Left ventricle myocardium inferior (tissue), 1 donor: ENCODE results near the gene NR1H4. TPM values are rescaled to one million over a fixed set of nuclear protein-coding genes. Genes with fewer than 3 reads are reported as not detected.

Source experiments
- DNase-seq: peaks from one replicate; pipeline ENCODE4 v3.0.0-alpha.2; 2020
- H3K27ac ChIP-seq: fragments of 200-600 bp; replicated peaks from 2 replicates; pipeline ENCODE4 v1.8.0; 2021
- H3K27me3 ChIP-seq: fragments of 200-600 bp; 2 replicates; pipeline ENCODE4 v1.8.0; 2021; ENCODE audit warnings: low read depth
- H3K36me3 ChIP-seq: fragments of 200-600 bp; 2 replicates; pipeline ENCODE4 v1.8.0; 2021
- H3K4me1 ChIP-seq: fragments of 200-600 bp; 2 replicates; pipeline ENCODE4 v1.8.0; 2021
- H3K4me3 ChIP-seq: fragments of 200-600 bp; 2 replicates; pipeline ENCODE4 v1.8.0; 2021; ENCODE audit warnings: mild to moderate bottlenecking, moderate library complexity
- H3K9me3 ChIP-seq: fragments of 200-600 bp; replicated peaks from 2 replicates; pipeline ENCODE4 v1.8.0; 2021
- intact Hi-C: fragments of 100-400 bp; cut with micrococcal nuclease; formaldehyde crosslinking; loops from one replicate; pipeline ENCODE4 v1.11.0; 2022
- total RNA-seq: library from RNA; stranded (reverse); fragmentation: NEBNext Ultra II Directional; extraction: Animal tissue kit (Norgen Biotek cat#: 25700); gene quantifications from one replicate; pipeline ENCODE4 v1.2.1, GENCODE V29; 2021
- TF ChIP-seq, protein P1 (sequence below): fragments of 200-600 bp; IDR thresholded peaks from 2 replicates; pipeline ENCODE4 v1.8.0; 2021; ENCODE audit warnings: antibody characterized with exemption, mild to moderate bottlenecking, borderline replicate concordance
- donor health status: DM: no; HTN: yes; CAD: no; lungs with severe emphysema.

The NR1H4 gene
- total RNA-seq, 1 donor from 2014 or later, result not detected

DNA sequence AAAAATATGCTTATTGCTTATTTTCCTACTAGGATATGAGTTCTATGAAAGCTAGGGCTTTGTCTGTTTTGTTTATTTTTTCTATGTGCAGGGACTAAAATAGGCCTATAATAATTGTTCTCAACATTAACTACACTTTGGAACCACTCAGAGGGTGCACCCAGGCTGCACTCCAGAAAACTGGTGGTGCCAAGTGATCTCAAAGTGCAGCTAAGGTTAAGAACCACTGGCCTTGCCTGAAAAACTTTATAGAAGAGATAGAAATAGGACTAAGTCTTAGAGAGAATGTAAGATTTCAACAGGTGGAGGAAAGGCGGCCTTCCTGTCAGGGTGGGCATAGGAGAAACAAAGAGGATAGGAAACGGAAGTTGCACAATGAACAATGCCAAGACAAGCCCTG is 37.7 kb upstream of the NR1H4 start:
- Histone ChIP-seq H3K9me3 (peaks cover 7% of the 10 kb centered on the region), H3K36me3 (no peaks in the 10 kb centered on the region), H3K4me1 (no peaks in the 10 kb centered on the region), H3K4me3 (no peak overlapping the region), H3K27me3 (no peaks in the 10 kb centered on the region), H3K27ac (no peak overlapping the region)
- intact Hi-C loops, result no loop called here
- TF ChIP-seq, protein P1, sequence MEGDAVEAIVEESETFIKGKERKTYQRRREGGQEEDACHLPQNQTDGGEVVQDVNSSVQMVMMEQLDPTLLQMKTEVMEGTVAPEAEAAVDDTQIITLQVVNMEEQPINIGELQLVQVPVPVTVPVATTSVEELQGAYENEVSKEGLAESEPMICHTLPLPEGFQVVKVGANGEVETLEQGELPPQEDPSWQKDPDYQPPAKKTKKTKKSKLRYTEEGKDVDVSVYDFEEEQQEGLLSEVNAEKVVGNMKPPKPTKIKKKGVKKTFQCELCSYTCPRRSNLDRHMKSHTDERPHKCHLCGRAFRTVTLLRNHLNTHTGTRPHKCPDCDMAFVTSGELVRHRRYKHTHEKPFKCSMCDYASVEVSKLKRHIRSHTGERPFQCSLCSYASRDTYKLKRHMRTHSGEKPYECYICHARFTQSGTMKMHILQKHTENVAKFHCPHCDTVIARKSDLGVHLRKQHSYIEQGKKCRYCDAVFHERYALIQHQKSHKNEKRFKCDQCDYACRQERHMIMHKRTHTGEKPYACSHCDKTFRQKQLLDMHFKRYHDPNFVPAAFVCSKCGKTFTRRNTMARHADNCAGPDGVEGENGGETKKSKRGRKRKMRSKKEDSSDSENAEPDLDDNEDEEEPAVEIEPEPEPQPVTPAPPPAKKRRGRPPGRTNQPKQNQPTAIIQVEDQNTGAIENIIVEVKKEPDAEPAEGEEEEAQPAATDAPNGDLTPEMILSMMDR, result no peak
- no peak for DNase-seq

DNA sequence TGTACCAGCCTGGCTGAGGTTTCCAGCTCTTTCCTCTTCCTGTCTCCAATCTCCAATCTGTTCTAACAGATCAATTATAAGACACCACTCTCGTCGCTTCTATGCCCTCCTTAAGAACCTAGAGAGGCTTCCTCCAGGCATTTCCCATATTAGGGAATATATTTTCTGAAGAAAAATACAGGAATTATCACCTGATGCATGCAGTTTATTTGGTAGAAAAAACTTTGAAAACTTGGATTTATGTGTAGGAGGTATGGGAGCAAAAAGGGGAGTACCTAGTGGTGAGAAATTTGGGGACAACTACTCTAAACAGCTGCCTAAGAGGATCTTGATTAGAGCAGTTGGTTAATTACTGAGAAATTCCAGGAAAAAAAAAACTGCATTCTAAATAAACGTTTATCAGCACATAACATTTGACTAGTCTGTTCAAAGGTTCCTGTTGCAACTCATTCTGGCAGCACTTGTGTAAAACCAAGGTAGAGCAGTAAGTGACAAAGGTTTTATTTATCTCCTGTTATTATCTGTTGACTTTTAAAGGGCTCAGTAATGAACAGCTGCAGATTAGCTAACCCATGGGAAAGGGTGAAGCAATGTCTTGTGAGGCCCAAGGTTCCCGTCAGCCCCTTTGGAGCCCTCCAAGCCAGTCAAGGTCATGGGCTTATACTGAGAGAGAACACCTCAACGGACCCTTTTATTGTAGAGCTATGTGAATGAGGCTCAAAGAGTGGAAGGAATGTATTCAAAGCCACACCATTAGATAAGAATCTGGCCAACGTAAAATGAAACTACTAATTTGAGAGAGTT is 36.4 kb upstream of the NR1H4 start:
- Histone ChIP-seq H3K4me1 (no peaks in the 10 kb centered on the region), H3K27ac (no peak overlapping the region), H3K36me3 (no peaks in the 10 kb centered on the region), H3K4me3 (no peak overlapping the region), H3K9me3 (peaks cover under 1% of the 10 kb centered on the region), H3K27me3 (no peaks in the 10 kb centered on the region)
- DNase-seq, result no peak
- intact Hi-C loops, result no loop called here
- TF ChIP-seq, protein P1, result no peak

DNA sequence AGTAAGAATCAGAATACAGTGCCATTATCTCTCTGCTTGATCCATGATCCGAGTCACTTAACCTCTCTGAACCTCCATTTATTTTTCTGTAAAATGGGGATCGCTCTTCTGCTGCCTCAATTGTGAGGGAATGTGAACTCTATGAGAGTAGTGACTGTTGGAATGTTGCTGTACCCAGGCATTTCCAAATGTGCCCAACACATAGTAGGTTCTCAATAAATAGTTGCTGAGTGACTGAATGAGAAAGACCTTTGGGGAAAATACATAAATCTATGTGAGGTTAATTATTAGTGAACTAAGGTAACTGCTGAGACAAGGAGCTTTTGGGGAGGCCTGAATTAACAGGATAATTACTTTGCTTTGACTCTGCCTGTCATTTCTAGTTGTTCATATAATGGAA is 33.9 kb upstream of the NR1H4 start:
- TF ChIP-seq, protein P1, result no peak
- no peaks in the 10 kb centered on the region for H3K27me3 ChIP-seq
- DNase-seq, result no peak
- H3K4me3 ChIP-seq, result no peak overlapping the region
- no peaks in the 10 kb centered on the region for H3K4me1 ChIP-seq
- no peak overlapping the region for H3K27ac ChIP-seq
- H3K36me3 ChIP-seq, result no peaks in the 10 kb centered on the region
- no peaks in the 10 kb centered on the region for H3K9me3 ChIP-seq
- intact Hi-C loops, result no loop called here

DNA sequence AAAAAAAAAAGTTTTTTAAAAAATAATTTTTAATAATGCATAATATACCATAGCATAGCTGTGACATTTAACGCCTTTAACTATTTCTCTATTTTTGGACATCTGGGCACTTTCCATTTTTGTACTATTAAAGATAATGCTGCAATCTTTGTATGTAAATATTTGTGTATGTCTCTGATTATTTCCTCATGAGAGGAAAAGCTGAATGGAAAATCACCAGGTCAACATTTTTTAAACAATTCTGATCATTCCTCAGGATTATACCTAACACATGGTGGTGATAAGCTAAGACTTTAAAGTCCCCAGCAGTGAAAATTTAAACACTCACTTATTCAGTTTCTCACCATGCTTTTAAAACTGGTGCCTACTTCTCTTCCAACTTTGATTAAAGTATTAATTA is 31.3 kb upstream of the NR1H4 start:
- TF ChIP-seq, protein P1, result no peak
- H3K36me3 ChIP-seq, result no peaks in the 10 kb centered on the region
- intact Hi-C loops, result no loop called here
- no peak overlapping the region for H3K27ac ChIP-seq
- peaks cover 11% of the 10 kb centered on the region for H3K27me3 ChIP-seq
- no peaks in the 10 kb centered on the region for H3K9me3 ChIP-seq
- H3K4me3 ChIP-seq, result no peak overlapping the region
- H3K4me1 ChIP-seq, result no peaks in the 10 kb centered on the region
- DNase-seq, result no peak

DNA sequence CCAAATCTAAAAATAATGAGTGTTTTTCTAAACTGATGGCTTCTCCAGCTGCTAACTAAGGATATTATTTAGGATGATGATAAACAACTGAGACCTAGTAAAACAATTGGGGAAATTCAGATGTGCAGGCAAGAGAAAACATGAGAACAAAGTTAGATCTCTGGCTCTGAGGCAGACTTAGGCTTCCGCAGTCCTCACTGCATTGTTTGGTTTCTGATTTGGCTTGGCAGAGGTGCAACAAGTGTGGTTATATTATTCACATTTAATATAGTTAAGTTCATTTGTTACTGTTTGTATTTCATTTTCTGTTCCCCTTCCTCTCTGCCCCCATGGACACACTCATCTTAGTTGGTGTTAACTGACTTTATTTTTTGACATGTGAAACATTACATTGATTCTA is 30.2 kb upstream of the NR1H4 start:
- no peaks in the 10 kb centered on the region for H3K36me3 ChIP-seq
- no peak overlapping the region for H3K4me3 ChIP-seq
- intact Hi-C loops, result no loop called here
- H3K27ac ChIP-seq, result no peak overlapping the region
- no peak for DNase-seq
- TF ChIP-seq, protein P1, result no peak
- H3K27me3 ChIP-seq, result peaks cover 12% of the 10 kb centered on the region
- H3K4me1 ChIP-seq, result no peaks in the 10 kb centered on the region
- H3K9me3 ChIP-seq, result no peaks in the 10 kb centered on the region
